SW480 (cell line): Measurements from ENCODE around the gene TMEM245.

ENCODE experiments used
- DNase-seq: peaks from one replicate; pipeline ENCODE4 v3.0.0-alpha.2; 2016; ENCODE audit warnings: low spot score

TMEM245 gene

DNA sequence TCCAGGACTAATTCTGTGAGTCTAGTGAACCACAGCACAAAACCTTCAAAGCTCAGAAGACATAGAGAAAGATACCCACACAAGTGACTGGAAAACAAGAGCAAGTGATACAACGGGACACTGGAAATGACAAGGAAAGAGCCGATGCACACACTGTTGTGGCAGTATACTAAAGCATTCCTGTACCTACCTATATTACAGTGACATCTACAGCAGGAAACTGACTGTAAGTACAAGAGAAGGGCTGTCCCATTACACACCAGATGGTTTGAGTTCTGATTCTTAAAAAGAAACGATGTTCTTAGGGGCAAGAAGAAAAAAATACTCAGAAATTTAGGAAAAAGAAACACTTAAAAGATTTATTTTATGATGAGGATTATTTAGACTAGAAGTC, 18.5 kb downstream of the TMEM245 start:
- DNase-seq = no peak

- DNase-seq = no peak
Observed at GRCh38 chr9:109100543-109101201, 19.1 kb downstream of the TMEM245 start.

- no peak for DNase-seq
Observed at GRCh38 chr9:109098960-109099308, 20.8 kb downstream of the TMEM245 start.

- peak; percentile 69 for DNase-seq
Observed at GRCh38 chr9:109098171-109098959, 21.4 kb downstream of the TMEM245 start.

DNA sequence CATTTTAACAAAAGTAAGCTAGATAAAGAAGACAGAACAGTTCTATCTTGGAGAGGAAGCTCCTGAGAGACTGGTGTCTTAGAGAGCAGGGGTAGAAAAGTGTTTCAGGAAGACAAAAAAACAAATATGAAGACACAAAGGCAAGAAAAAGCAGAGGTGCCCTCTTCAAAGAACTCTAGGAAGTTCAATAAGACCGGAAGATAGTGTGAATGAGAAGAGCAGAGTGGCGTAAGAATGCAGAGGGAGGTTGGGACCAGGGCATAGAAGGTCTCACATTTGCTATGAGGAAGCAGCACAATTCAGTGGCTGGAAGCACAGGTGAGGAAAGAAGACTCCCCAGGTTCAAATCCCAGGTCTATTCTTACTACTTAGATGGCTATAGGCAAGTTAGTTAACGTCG, 22.6 kb downstream of the TMEM245 start:
- DNase-seq = no peak

- no peak for DNase-seq
Observed at GRCh38 chr9:109095321-109095720, 24.4 kb downstream of the TMEM245 start.

DNA sequence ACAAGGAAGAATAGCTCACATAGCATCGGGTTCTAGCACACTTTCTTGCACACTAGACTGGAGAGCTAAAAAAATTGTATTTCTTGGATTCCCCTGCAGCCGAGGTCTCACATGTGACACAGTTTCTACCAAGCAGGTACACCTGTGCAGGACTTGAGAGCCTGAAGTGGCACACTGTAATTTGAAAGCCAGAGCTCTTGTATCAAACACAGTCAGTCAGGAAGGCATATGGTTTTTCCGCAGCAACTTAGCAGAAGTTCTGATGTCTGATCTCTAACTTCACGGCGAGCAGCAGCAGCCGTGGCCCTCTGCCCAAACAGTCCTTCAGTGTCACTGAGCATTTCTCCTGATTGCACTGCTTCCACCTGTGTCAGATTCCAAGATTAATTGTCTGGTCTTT, 25.5 kb downstream of the TMEM245 start:
- no peak for DNase-seq

DNA sequence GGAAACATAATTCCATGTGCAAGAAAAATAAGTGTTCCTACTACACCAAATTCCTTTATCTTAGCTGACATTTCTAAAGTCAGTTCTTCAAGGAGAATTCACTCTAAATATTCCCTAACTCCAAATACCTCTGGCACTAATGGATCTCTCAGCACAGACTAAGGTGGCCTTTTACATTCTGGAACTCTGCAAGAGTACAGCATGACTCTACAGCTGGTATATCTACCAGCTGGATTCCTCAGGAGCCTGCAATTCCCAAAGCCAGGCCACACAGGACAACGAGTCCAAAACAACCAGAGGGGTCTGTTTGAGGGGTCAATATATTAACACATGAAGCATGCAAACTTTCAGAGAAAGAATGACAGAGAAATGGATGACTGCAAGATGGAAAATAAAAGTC, 27.2 kb downstream of the TMEM245 start:
- no peak for DNase-seq

GRCh38 chr9:109092051-109092580, 27.6 kb downstream of the TMEM245 start:
- DNase-seq = no peak

GRCh38 chr9:109088221-109088620, 31.5 kb downstream of the TMEM245 start:
- DNase-seq = no peak

GRCh38 chr9:109087795-109088194, 32.0 kb downstream of the TMEM245 start:
- DNase-seq = no peak

GRCh38 chr9:109086221-109086620, 33.5 kb downstream of the TMEM245 start:
- DNase-seq = no peak

- no peak for DNase-seq
Observed at GRCh38 chr9:109085510-109085909, 34.2 kb downstream of the TMEM245 start.

DNA sequence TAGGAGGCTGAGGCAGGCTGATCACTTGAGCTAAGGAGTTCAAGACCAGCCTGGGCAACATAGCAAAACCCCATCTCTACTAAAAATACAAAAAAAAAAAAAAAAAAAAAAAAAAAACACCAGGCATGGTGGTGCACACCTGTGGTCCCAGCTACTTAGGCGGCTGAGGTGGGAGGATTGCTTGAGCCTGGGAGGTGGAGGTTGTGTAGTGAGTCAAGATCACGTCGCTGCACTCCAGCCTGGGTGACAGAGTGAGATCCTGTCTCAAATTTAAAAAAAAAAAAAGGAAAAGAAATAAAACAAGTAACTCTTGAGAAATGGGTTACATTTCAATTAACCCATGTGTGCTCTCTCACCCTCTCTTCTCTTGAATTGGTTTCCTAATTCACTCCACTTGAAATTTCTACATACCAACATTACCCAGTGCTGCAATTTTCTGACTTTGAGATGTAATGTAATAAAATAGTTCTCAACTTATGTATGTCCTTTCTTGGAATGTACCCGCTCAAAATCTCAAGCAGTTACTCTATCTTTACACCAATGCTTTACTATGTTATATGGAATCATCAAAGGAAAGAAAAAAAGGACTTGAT, 35.8 kb downstream of the TMEM245 start:
- DNase-seq = no peak

DNA sequence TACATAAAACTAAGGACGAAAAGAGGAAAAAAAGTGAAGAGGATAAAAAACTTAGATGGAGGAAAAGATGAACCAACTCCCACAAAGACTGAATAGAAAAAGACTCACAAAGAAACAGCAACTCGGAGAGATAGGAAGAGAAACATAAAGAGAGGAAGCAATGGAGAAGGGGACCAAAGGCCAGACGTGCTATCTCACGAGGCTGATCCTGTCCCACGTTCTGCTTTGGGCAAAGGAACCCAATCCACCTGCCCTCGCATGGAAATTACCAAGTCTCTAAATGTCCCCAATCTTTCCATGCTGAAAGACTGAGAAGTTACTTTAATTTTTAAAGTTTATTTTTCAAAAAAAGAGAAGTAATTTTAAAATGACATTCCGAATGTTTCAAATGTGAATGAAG, 36.6 kb downstream of the TMEM245 start:
- no peak for DNase-seq

DNA sequence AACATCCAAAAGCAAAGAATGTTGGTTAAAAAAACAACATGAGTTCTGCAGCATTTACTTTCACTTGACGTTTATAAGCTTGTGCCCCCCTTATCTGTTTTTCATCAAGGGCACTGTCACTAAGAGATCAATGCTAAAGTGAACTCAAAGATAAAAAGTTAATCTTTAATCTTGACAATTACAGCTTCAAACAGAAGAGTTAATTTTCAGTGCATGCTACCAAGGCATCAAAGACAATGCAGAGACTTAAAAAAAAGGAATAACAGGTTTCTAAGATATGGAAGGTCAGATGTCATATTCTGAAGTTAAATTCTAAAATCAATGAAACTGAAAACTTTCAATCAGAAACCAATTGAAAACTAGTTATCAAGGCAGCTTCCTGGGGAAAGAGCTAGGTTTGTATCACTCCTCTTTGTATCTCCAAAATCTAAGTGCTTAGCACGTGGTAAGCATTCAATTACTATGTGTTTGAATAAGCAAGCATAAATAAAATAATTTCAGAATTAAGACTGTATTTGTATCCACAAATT, 37.6 kb downstream of the TMEM245 start:
- no peak for DNase-seq

DNA sequence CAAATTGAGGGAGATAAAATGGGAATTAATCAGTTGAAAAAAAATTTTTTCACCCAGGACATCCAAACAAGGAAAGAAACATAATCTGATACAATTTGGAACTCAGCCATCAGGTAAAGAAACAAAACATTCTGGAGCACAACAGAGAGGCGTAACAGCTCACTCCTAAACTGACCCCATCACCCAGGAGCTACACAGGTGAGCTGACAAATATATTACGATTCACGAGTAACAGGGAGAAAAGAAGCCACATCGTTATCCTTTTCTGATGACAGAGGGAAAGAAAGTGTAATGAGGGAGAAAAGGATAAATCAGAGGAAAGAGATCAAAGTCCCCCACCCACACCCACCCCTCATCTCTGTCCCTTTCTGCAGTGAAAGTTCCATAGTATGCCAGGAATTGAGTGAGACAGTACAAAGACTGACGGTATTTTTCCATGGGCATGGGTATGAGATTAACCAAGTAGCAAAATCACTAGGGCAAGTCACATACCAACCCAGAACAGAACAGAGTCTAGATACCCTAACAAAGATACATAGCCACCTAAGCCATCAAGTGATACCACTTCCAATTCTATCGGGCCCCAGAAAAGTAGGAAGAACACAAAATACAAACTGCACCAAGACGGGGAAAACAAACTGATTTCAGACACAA, 45.4 kb downstream of the TMEM245 start:
- no peak for DNase-seq

DNA sequence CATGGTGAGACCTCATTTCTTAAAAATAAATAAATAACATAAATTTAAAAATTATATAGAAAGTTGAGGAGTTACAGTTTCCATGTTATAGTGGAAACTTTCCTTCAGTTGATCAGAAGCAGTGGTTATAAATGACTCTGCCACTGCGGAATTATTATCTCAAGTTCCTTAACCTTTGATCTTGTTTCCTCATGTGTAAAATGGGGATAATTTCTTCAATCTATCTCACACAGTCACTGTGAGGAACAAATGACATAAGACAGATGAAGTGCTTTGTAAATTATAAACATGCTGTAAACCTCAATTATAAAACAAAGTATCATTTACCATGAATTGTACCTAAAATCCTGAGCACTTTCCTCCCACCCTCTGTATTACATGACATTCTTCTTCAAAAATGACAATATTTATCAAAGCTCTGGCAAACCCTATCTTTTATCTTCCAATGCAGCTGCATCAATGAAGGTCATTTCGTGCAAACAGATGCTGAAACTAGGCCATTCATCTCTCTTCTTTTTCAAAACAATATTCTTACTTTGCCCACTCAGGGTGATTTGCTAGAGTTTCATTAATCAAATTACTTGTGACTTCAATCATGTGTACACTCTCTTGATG, 46.8 kb downstream of the TMEM245 start:
- DNase-seq = no peak

GRCh38 chr9:109072133-109072692, 47.5 kb downstream of the TMEM245 start:
- DNase-seq = no peak

GRCh38 chr9:109068764-109069163, 51.0 kb downstream of the TMEM245 start:
- no peak for DNase-seq

DNA sequence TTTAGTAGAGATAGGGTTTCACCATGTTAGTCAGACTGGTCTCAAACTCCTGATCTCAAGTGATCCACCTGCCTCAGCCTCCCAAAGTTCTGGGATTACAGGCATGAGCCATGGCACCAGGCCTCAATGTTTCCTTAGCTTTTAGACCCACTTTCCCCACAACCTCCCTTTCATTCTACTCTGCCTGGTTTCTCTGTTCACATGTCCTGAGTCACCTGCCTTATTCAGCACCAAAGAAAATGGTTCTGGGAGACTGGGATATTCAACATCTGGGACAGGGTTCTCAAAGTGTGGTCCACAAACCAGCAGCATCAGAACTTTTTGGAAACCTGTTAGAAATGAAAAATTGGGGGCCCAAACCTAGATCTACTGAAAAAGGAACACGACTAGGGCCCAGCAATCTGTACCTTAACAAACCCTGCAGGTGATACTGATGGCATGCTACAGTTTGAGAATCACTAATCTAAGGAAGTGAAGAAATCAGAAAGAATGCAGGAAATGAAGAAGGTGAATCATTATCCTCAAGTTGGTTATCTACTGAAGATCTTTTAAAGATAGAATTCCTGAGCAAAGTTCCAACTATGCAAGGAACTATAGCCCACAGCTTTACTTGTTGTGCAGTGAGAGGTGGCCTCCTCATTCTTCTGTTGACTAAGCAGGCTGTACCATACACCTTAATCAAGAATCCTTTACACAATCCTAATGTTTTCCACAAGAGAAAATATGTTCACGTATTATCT, 54.6 kb downstream of the TMEM245 start:
- DNase-seq = peak; percentile 37
